Left renal cortex interstitium (tissue), 4 donors: ENCODE measurements around the gene FLT1. TPM values are rescaled to one million over a fixed set of nuclear protein-coding genes. Genes with fewer than 3 reads are reported as not detected.

ENCODE experiments used
- DNase-seq, 4 donors: peaks; one replicate each; pipeline ENCODE4 v3.0.0-alpha.2; 2013; ENCODE audit warnings: low read depth in 4 of 4, low spot score in 2 of 4, missing footprints in 1 of 4
- polyA plus RNA-seq, 4 donors: library from polyadenylated mRNA; unstranded; fragments of 120-200 nt; gene quantifications; one replicate each; pipeline ENCODE4 v1.2.1, GENCODE V29; 2013; ENCODE audit not compliant: insufficient read length in 4 of 4

Gene FLT1
- polyA plus RNA-seq, 4 donors, result 30.4 to 51.8 (median 41.1) TPM

DNA sequence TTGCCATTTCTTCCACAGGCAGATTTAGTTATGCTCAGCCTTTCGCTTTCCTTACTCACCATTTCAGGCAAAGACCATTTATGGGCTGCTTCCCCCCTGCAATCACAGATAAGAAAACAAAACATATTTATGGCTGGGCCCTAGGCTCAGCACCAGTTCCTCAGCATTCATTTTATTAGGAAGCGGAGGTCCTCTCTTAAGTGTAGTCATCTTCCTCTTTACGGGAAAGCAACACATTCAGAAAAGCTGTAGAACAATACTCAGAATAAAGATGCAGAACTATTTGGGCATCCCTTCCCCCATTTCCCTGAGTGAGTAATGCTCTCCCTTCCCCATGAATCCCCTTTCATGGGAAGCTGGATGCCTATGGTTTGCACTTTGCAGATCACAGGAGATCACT lies 27.9 kb downstream of the FLT1 start:
- DNase-seq, result no peak

DNA sequence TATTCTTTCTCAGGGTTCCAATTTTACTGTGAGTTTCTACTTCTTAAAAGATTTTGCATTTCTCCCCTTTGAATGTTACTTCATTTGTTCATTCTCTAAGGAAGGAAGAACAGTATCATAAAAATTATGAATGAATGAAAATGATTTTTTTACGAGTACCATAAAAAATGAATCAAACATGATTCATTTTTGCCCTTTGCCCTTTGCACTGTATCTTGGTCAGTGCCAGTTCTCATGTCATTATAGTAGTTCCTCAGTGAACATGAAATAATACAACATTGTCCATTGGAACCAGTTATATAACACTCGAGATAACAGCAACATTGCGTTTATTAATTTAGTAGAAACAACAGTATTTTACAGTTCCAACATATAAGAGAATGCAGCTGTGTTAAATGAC lies 28.8 kb downstream of the FLT1 start:
- no peak for DNase-seq

- DNase-seq, result no peak
Measured at GRCh38 chr13:28464861-28465460, 30.0 kb downstream of the FLT1 start.

- DNase-seq, result no peak
Measured at GRCh38 chr13:28463481-28463880, 31.4 kb downstream of the FLT1 start.

GRCh38 chr13:28459911-28460310 lies 35.0 kb downstream of the FLT1 start:
- no peak for DNase-seq

DNA sequence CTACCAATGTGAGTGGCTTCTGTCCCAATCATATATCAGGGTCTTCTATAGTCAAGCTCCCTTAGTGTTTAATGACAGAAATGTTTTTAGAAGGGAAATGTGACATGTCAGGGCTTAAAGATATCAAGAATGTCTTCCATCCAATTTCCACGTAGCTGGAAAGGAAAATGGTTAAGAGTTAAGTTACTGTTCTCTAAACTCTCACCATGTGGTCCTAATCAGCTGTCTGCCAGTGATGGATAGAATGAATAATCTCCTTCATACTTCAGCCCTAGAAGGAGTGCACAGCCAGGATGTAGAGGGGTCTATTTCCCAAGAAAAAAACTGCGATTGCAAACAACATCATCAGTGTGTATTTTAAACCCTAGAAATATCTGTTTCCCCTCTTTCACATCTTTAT lies 36.3 kb downstream of the FLT1 start:
- DNase-seq, result no peak

- DNase-seq, result no peak
Measured at GRCh38 chr13:28458051-28458450, 36.9 kb downstream of the FLT1 start.

- no peak for DNase-seq
Measured at GRCh38 chr13:28457521-28457920, 37.4 kb downstream of the FLT1 start.

GRCh38 chr13:28455580-28456194 lies 39.2 kb downstream of the FLT1 start:
- no peak for DNase-seq

DNA sequence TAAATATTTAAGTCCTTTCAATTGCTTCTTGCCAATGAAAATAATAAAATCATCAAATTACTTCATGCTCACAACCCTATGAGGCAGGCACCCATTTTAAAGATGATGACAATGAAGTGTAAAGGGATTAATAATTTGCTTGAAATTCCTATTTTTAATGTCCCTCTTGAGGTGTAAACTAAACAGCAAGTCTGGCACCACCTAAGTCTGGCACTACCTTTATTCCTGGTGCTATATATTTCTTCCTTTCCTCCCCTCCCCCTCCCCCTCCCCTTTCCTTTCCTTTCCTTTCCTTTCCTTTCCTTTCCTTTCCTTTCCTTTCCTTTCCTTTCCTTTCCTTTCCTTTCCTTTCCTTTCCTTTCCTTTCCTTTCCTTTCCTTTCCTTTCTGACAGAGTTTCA lies 42.2 kb downstream of the FLT1 start:
- DNase-seq, result no peak

GRCh38 chr13:28451482-28452217 lies 43.3 kb downstream of the FLT1 start:
- DNase-seq, result no peak

- DNase-seq, result no peak
Measured at GRCh38 chr13:28449826-28450773, 44.8 kb downstream of the FLT1 start.

DNA sequence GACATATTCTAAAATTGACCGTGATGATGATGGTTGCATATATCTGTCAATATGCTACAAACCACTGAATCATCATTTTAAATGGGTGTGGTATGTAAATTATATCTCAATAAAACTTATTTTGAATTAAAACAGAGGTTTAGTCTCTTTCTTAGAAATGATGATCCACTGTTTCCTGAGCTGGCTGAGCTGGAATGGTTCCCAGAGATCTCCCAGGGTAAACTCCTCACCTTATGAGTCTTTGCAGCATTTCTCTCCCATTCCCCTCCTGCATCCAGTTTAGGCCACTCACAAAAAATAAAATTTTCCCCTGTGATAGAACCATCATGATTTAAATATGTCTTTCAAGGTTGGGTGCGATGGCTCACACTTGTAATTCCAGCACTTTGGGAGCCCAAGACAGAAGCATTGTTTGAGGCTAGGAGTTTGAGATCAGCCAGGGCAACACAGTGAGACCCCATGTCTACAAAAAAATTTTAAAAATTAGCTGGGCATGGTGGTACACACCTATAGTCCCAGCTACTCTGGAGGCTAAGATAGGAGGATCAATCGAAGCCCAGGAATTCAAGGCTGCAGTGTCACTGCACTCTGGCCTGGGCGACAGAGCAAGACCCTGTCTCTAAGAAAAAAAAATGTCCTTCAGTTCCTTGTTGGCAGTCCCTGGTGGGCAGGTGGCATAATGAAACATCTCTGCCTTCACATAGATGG lies 46.1 kb downstream of the FLT1 start:
- no peak for DNase-seq

DNA sequence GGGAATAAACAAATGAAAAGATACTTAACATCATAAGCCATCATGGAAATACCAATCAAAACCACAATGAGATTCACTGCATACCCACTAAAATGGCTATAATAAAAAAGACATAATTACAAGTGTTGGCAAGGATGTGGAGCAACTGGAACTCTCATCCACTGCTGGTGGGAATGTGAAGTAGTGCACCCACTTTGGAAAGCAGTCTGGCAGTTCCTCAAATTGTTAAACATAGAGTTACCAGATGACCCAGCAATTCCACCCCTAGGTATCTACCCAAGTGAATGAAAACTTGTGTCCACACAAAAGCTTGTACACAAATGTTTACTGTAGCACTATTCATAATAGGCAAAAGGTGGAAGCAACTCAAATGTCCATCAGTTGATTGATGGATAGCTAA lies 46.9 kb downstream of the FLT1 start:
- no peak for DNase-seq

DNA sequence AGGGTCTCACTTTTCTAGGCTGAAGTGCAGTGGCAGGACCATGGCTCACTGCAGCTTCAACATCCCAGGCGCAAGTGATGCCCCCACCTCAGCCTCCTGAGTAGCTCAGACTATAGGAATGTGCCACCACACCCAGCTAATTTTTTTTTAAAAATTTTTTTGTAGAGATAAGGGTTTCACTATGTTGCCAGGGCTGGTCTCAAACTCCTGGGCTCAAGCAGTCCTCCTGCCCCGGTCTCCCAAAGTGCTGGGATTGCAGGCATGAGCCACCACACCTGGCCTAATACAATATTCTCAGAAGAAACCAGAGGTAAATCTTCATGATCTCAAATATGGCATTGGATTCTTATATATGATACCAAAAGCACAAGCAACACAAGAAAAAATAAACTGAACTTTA lies 47.7 kb downstream of the FLT1 start:
- no peak for DNase-seq

GRCh38 chr13:28442839-28443238 lies 52.1 kb downstream of the FLT1 start:
- no peak for DNase-seq

DNA sequence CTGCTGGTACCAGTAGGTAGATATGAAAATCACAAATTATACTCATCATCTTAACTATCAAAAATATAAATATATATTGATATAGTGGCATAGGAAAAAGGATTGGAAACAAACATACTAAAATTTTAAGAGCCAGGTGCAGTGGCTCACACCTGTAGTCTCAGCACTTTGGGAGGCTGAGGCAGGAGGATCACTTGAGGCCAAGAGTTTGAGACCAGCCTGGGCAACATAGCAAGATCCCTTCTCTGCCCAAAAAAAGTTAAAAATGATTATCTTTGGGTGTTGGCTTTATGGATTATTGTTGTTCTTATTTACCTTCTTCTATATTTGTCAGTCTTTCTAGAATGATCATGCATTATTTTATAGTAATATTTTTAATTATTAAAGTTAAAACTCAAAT lies 53.4 kb downstream of the FLT1 start:
- no peak for DNase-seq

DNA sequence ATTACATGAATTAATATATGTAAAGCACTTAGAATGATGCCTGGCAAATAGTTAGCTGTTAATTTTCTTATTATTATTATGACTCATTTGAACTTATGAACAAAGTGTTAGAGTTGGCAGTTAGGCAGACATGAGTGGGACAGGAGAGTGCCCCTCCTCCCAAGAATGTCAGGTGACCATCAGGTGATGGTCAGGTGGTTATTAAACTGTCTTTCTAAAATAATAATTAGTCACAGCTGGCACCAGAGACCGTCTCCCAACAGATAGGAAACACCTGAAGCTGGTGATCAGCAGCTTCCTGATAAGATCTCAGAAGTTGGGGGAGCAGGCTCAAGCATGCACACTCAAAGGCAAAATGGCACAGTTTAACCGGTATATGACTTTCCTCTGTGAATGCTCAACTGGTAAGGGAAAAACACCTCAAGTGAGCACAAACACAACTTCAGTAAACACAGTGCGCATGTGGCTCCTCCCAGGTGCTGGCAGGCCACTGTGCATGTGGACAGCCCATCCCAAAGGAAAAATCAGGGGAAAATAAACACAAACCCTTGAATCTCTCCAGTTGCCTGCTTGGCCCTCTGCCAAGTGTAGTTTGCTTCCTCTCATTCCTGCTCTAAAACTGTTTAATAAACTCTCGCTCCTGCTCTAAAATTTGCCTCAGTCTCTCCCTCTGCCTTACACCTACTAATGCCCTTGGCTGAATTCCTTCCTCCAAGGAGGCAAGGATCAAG lies 54.0 kb downstream of the FLT1 start:
- no peak for DNase-seq

DNA sequence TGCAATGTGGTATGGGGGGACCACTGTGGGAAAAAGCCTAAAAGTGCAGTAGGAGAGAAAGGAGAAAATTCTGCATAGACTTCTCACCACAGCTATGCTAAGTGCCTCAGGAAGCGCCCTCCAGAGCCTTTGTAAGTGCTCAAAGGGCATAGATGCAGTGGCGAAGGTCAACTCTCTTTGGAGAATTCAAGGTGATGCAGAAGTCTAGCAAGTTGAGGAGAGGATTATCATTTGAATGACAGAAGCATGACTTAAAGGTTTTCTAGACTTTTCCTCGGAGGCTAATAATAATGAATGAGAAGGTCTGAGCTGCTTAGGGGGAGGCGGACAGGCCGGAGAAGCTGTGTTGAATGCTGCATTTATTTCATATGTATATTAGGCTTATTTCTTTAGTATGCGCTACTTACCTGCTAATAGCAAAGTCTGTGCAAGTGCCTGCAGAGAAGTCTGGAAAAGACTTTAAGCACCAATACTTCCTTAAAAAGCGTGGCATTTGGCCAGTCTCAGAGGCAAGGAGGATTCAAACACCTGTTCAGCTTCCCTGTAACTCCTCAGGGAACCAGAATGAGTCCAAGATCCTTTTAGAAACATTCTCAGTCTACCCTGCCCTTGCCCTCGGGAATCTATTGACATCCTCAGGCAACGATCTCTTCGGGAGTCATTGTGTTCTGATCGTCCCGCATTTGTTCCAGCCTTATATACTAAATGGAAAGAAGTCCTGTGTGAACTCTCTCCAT lies 56.2 kb downstream of the FLT1 start:
- DNase-seq, result no peak
